Tongue (tissue), 2 donors: ENCODE measurements around the gene NEK6. TPM values are rescaled to one million over a fixed set of nuclear protein-coding genes. Genes with fewer than 3 reads are reported as not detected.

Experiments used
- DNase-seq: peaks from one replicate; pipeline ENCODE4 v3.0.0-alpha.2; 2015
- total RNA-seq: library from RNA; depleted of rRNA; stranded (reverse); fragments of >200 nt; gene quantifications from one replicate; pipeline ENCODE4 v1.2.3, GENCODE V29; 2014

The NEK6 gene
- total RNA-seq, 1 donor from 2014 or later, result 33.6 TPM

GRCh38 chr9:124279531-124280175 is 21.9 kb downstream of the NEK6 start:
- peak; percentile 46 for DNase-seq

GRCh38 chr9:124280176-124280691 is 22.5 kb downstream of the NEK6 start:
- DNase-seq, result peak; percentile 93

- no peak for DNase-seq
Measured at GRCh38 chr9:124281931-124282371, 24.2 kb downstream of the NEK6 start.

GRCh38 chr9:124282442-124283227 is 24.9 kb downstream of the NEK6 start:
- no peak for DNase-seq

GRCh38 chr9:124283228-124283814 is 25.6 kb downstream of the NEK6 start:
- no peak for DNase-seq

- DNase-seq, result peak; percentile 70
Measured at GRCh38 chr9:124284237-124284831, 26.6 kb downstream of the NEK6 start.

- DNase-seq, result peak; percentile 77
Measured at GRCh38 chr9:124284940-124285441, 27.2 kb downstream of the NEK6 start.

GRCh38 chr9:124285490-124285889 is 27.7 kb downstream of the NEK6 start:
- DNase-seq, result no peak

- DNase-seq, result peak; percentile 78
Measured at GRCh38 chr9:124285903-124286291, 28.1 kb downstream of the NEK6 start.

- no peak for DNase-seq
Measured at GRCh38 chr9:124286292-124286931, 28.7 kb downstream of the NEK6 start.

- no peak for DNase-seq
Measured at GRCh38 chr9:124290053-124290591, 32.4 kb downstream of the NEK6 start.

GRCh38 chr9:124290743-124291554 is 33.2 kb downstream of the NEK6 start:
- no peak for DNase-seq

GRCh38 chr9:124291801-124292396 is 34.1 kb downstream of the NEK6 start:
- peak; percentile 64 for DNase-seq

GRCh38 chr9:124292696-124293593 is 35.2 kb downstream of the NEK6 start:
- DNase-seq, result no peak

GRCh38 chr9:124293718-124294506 is 36.2 kb downstream of the NEK6 start:
- DNase-seq, result no peak

GRCh38 chr9:124295159-124295794 is 37.5 kb downstream of the NEK6 start:
- DNase-seq, result peak; percentile 68

- DNase-seq, result no peak
Measured at GRCh38 chr9:124296094-124296493, 38.3 kb downstream of the NEK6 start.
